CD4-positive, alpha-beta memory T cell (primary cell): ENCODE results near the gene CHURC1. TPM values are rescaled to one million over a fixed set of nuclear protein-coding genes. Genes with fewer than 3 reads are reported as not detected.

Source experiments
- CTCF ChIA-PET: fragments of 350-600 bp; sonication (Branson Sonifier 250); formaldehyde crosslinking; loops from one replicate; lab custom pipeline; 2021; ENCODE audit warnings: inconsistent platforms; ENCODE audit not compliant: partially characterized antibody; lab: Charles Lee
- POLR2A ChIA-PET: fragments of 350-600 bp; sonication (Branson Sonifier 250); formaldehyde crosslinking; loops from one replicate; lab custom pipeline; 2021; ENCODE audit not compliant: partially characterized antibody; lab: Charles Lee
- DNase-seq, 5 donors: peaks; one replicate each; pipeline versions ENCODE4 v3.0.0 to v3.0.0-alpha.2; 2020 to 2022; ENCODE audit warnings: mixed read lengths in 1 of 5
- H3K27ac ChIP-seq: one replicate; pipeline ENCODE4 v1.7.0; 2013; ENCODE audit warnings: low read depth, low read length
- H3K27me3 ChIP-seq: 2 replicates; pipeline ENCODE4 v1.7.0; 2013; ENCODE audit warnings: mild to moderate bottlenecking, low read length, moderate library complexity; ENCODE audit not compliant: insufficient read depth
- H3K36me3 ChIP-seq: 2 replicates; pipeline ENCODE4 v1.7.0; 2013; ENCODE audit warnings: mild to moderate bottlenecking, low read length, moderate library complexity; ENCODE audit not compliant: insufficient read depth
- H3K4me1 ChIP-seq: 2 replicates; pipeline ENCODE4 v1.7.0; 2013; ENCODE audit warnings: mild to moderate bottlenecking, low read length, moderate library complexity; ENCODE audit not compliant: insufficient read depth
- H3K4me3 ChIP-seq, 2 donors: one replicate each; pipeline ENCODE4 v1.7.0; 2013; ENCODE audit warnings: low read length in 2 of 2, mild to moderate bottlenecking in 1 of 2
- H3K9me3 ChIP-seq, 2 donors: one replicate each; pipeline ENCODE4 v1.7.0; 2013; ENCODE audit warnings: low read length in 2 of 2, control low read depth in 1 of 2; ENCODE audit not compliant: control insufficient read depth in 1 of 2
- H3K27ac Mint-ChIP-seq, 7 donors: one replicate each; pipeline ENCODE4 v1.8.0; 2020 to 2021; ENCODE audit warnings: mixed read lengths in 7 of 7, mild to moderate bottlenecking in 6 of 7, inconsistent platforms in 3 of 7, moderate library complexity in 3 of 7
- H3K27me3 Mint-ChIP-seq, 2 donors: one replicate each; pipeline ENCODE4 v1.8.0; 2020 to 2021; ENCODE audit warnings: mixed read lengths in 2 of 2
- H3K36me3 Mint-ChIP-seq, 2 donors: one replicate each; pipeline ENCODE4 v1.8.0; 2020 to 2021; ENCODE audit warnings: mixed read lengths in 2 of 2, inconsistent platforms in 1 of 2, mild to moderate bottlenecking in 1 of 2
- H3K4me1 Mint-ChIP-seq, 4 donors: one replicate each; pipeline ENCODE4 v1.8.0; 2020 to 2021; ENCODE audit warnings: mixed read lengths in 4 of 4, mild to moderate bottlenecking in 1 of 4
- H3K4me3 Mint-ChIP-seq, 8 donors: one replicate each; pipeline ENCODE4 v1.8.0; 2020 to 2021; ENCODE audit warnings: mixed read lengths in 8 of 8, mild to moderate bottlenecking in 7 of 8, moderate library complexity in 6 of 8, inconsistent platforms in 3 of 8
- H3K9me3 Mint-ChIP-seq, 8 donors: one replicate each; pipeline ENCODE4 v1.8.0; 2020 to 2021; ENCODE audit warnings: mixed read lengths in 8 of 8, mild to moderate bottlenecking in 5 of 8, inconsistent platforms in 3 of 8, moderate library complexity in 1 of 8
- intact Hi-C: fragments of 100-400 bp; cut with micrococcal nuclease; formaldehyde crosslinking; loops from one replicate; pipeline ENCODE4 v1.15.1; 2023
- polyA plus RNA-seq, 2 donors: library from polyadenylated mRNA; unstranded; fragments of 300-500 nt; fragmentation: Illumina TruSeq; gene quantifications; one replicate each; pipeline ENCODE4 v1.2.3, GENCODE V29; 2021
- total RNA-seq, 2 experiments: library from RNA; stranded (reverse); gene quantifications; one replicate each; pipeline ENCODE4 v1.2.3, GENCODE V29; 2021

The CHURC1 gene
- total and polyA plus RNA-seq, 4 experiments from 2014 or later: 112 to 176 (median 132) TPM

DNA sequence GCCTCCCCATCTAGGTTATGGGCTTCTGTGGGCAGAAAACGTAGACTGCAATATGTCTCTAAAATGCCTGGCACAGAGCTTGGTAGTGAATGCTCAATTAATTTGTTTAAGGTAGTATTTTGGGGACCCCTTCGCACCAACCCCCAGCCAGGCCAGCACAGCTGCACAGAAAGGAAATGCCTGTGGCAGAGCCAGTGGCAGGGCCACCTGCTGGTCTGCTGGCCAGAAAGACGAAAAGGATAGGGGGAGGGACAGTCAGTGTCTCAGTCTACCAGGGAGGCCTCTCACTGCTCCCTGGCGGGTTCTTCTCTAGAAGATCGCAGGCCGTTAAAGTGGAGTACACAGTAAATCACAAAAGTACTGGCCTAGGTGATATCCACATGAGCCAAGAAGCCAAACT is 54.4 kb downstream of the CHURC1 start:
- no peak for DNase-seq
- H3K27ac Mint-ChIP-seq: peak overlapping the region in 4 of 7 donors; percentile 5 to 40 (median 15)
- H3K4me1 Mint-ChIP-seq: peaks cover 11 to 23% (median 15%) of the 10 kb centered on the region in 4 donors

GRCh38 chr14:64970041-64970440 is 55.8 kb downstream of the CHURC1 start:
- H3K4me1 Mint-ChIP-seq: peaks cover 11 to 23% (median 14%) of the 10 kb centered on the region in 4 donors
- H3K9me3 Mint-ChIP-seq: no peaks in the 10 kb centered on the region
- peak overlapping the region in 4 of 8 donors; percentile 6 to 84 (median 65) for H3K4me3 Mint-ChIP-seq
- H3K9me3 ChIP-seq: no peaks in the 10 kb centered on the region
- no peak overlapping the region for H3K27ac ChIP-seq
- POLR2A ChIA-PET: interaction anchor here (0.9 to 1.5 kb wide), 6 partner anchors 10 to 132 kb away, joined by 3 to 8 read pairs (median 5); partner anchors contain the start of genes CHURC1, FNTB and MAX
- DNase-seq: no peak
- H3K4me1 ChIP-seq: peaks cover 16% of the 10 kb centered on the region
- H3K27me3 Mint-ChIP-seq: no peaks in the 10 kb centered on the region
- peak overlapping the region in 6 of 7 donors; percentile 18 to 78 (median 51) for H3K27ac Mint-ChIP-seq
- H3K4me3 ChIP-seq: no peak overlapping the region
- intact Hi-C loops: no loop called here
- CTCF ChIA-PET: interaction anchor here (1.2 to 2.6 kb wide), 5 partner anchors 10 to 146 kb away, joined by 4 to 12 read pairs (median 6); no protein-coding TSS in a partner anchor
- H3K36me3 Mint-ChIP-seq: no peaks in the 10 kb centered on the region
- no peaks in the 10 kb centered on the region for H3K27me3 ChIP-seq
- no peaks in the 10 kb centered on the region for H3K36me3 ChIP-seq

More for the DNA sequence above, 54.4 kb downstream of the CHURC1 start:
- Mint-ChIP-seq H3K36me3 (peaks cover 0 to 4% of the 10 kb centered on the region in 2 donors), H3K9me3 (no peaks in the 10 kb centered on the region), H3K27me3 (no peaks in the 10 kb centered on the region), H3K4me3 (no peak overlapping the region)
- Histone ChIP-seq H3K4me1 (peaks cover 16% of the 10 kb centered on the region), H3K4me3 (no peak overlapping the region), H3K36me3 (no peaks in the 10 kb centered on the region), H3K9me3 (no peaks in the 10 kb centered on the region), H3K27me3 (no peaks in the 10 kb centered on the region), H3K27ac (no peak overlapping the region)
- CTCF ChIA-PET: no interaction called here
- POLR2A ChIA-PET: interaction anchor here (1.1 kb wide), 1 partner anchor 54 kb away, joined by 5 read pairs; the partner anchor contains the start of gene CHURC1
- intact Hi-C loops: no loop called here

- peak overlapping the region in 1 of 2 donors; percentile 43 for H3K4me3 ChIP-seq
- DNase-seq: no peak
- H3K27me3 Mint-ChIP-seq: no peaks in the 10 kb centered on the region
- H3K36me3 ChIP-seq: no peaks in the 10 kb centered on the region
- ChIA-PET POLR2A (interaction anchor here (0.6 to 1.5 kb wide), 6 partner anchors 11 to 56 kb away, joined by 3 to 8 read pairs (median 6); partner anchors contain the start of genes CHURC1 and FNTB), CTCF (interaction anchor here (1.0 to 2.6 kb wide), 6 partner anchors 10 to 147 kb away, joined by 3 to 12 read pairs (median 5); partner anchors contain the start of gene FNTB)
- H3K9me3 ChIP-seq: no peaks in the 10 kb centered on the region
- H3K27ac Mint-ChIP-seq: peak overlapping the region in 5 of 7 donors; percentile 40 to 83 (median 61)
- H3K27me3 ChIP-seq: no peaks in the 10 kb centered on the region
- peak overlapping the region; percentile 79 to 85 (median 82) for H3K4me3 Mint-ChIP-seq
- peaks cover 16% of the 10 kb centered on the region for H3K4me1 ChIP-seq
- peaks cover 11 to 23% (median 15%) of the 10 kb centered on the region in 4 donors for H3K4me1 Mint-ChIP-seq
- intact Hi-C loops: no loop called here
- H3K27ac ChIP-seq: no peak overlapping the region
- no peaks in the 10 kb centered on the region for H3K9me3 Mint-ChIP-seq
- no peaks in the 10 kb centered on the region for H3K36me3 Mint-ChIP-seq
Observed at GRCh38 chr14:64970776-64971477, 56.7 kb downstream of the CHURC1 start.

DNA sequence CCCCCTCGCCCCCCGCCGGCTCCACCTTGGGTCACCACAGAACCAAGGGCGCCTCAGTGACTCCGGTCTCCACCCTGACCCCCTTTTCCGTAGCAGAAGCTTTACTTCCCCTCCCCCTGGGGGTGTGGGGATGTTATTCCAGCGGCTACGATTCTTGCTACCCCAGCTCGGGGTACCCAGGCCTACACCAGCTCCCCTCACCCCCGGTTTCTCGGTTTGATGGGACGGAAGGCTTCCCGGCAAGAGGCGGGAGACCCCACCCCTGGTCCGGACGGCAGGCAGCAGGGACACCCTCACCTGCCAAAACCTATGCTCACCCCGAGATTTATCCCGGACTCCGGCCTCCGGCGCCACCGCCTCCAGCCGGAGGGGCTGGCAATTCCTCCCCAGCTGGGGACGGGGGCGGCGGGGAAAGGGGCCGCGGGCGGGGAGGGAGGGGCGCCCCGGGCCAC is 57.3 kb downstream of the CHURC1 start:
- H3K4me1 Mint-ChIP-seq: peaks cover 14 to 23% (median 16%) of the 10 kb centered on the region in 4 donors
- Histone ChIP-seq H3K27ac (no peak overlapping the region), H3K4me1 (peaks cover 16% of the 10 kb centered on the region), H3K36me3 (no peaks in the 10 kb centered on the region), H3K27me3 (no peaks in the 10 kb centered on the region), H3K4me3 (peak overlapping the region in 1 of 2 donors; percentile 43), H3K9me3 (no peaks in the 10 kb centered on the region)
- H3K4me3 Mint-ChIP-seq: peak overlapping the region; percentile 79 to 85 (median 82)
- DNase-seq: no peak
- no peaks in the 10 kb centered on the region for H3K36me3 Mint-ChIP-seq
- ChIA-PET CTCF (interaction anchor here (1.0 to 2.6 kb wide), 3 partner anchors 11 to 15 kb away, joined by 3 to 12 read pairs (median 4); partner anchors contain the start of gene FNTB), POLR2A (interaction anchor here (0.6 to 1.2 kb wide), 2 partner anchors 53 to 57 kb away, joined by 3 to 4 read pairs; partner anchors contain the start of gene CHURC1)
- H3K27me3 Mint-ChIP-seq: no peaks in the 10 kb centered on the region
- intact Hi-C loops: no loop called here
- H3K9me3 Mint-ChIP-seq: no peaks in the 10 kb centered on the region
- peak overlapping the region in 6 of 7 donors; percentile 40 to 83 (median 64) for H3K27ac Mint-ChIP-seq

- H3K9me3 ChIP-seq: no peaks in the 10 kb centered on the region
- peaks cover 13 to 23% (median 16%) of the 10 kb centered on the region in 4 donors for H3K4me1 Mint-ChIP-seq
- peak within 1 kb of the TSS; percentile 40 to 89 (median 75) for H3K27ac Mint-ChIP-seq
- peak within 1 kb of the TSS; percentile 43 for H3K27ac ChIP-seq
- POLR2A ChIA-PET: interaction anchor here (1.0 to 1.6 kb wide), 3 partner anchors 14 to 130 kb away, joined by 3 to 5 read pairs (median 4); partner anchors contain the start of gene MAX
- no peaks in the 10 kb centered on the region for H3K9me3 Mint-ChIP-seq
- H3K4me3 ChIP-seq: peak within 1 kb of the TSS; percentile 42 to 62
- H3K27me3 Mint-ChIP-seq: no peaks in the 10 kb centered on the region
- intact Hi-C loops: loop anchor here (1.0 to 2.0 kb wide), 2 partner anchors 14 to 57 kb away; partner anchors contain the start of genes CHURC1 and FNTB
- H3K4me1 ChIP-seq: peaks cover 16% of the 10 kb centered on the region
- peak; percentile 34 to 56 (median 39) for DNase-seq
- CTCF ChIA-PET: interaction anchor here (1.0 to 2.6 kb wide), 2 partner anchors 12 to 14 kb away, joined by 3 to 12 read pairs; partner anchors contain the start of gene FNTB
- H3K36me3 ChIP-seq: no peaks in the 10 kb centered on the region
- H3K27me3 ChIP-seq: no peaks in the 10 kb centered on the region
- H3K4me3 Mint-ChIP-seq: peak within 1 kb of the TSS; percentile 82 to 89 (median 87)
- H3K36me3 Mint-ChIP-seq: no peaks in the 10 kb centered on the region
Observed at GRCh38 chr14:64971943-64972791, 57.9 kb downstream of the CHURC1 start, which contains the start of gene RAB15. TSS of gene RAB15 (minus strand) at chr14:64972336. CDS start at chr14:64972076, 260 bp downstream.

DNA sequence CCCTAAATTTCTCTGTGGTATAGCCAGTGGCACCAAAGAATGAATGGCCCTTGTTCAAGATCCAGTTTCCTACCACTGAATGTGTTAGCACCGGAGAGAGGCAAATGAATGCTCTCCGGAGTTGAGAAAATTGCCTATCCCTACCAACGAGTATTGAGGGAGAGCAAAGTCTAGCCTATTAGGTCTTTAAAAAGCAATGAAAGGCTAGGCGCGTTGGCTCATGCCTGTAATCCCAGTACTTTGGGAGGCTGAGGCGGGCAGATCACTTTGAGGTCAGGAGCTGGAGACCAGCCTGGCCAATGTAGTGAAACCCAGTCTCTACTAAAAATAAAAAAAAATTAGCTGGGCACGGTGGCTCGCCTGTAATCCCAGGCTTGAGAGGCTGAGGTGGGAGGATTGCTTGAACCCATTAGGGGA is 58.8 kb downstream of the CHURC1 start:
- Histone ChIP-seq H3K36me3 (no peaks in the 10 kb centered on the region), H3K27me3 (no peaks in the 10 kb centered on the region), H3K27ac (no peak overlapping the region), H3K9me3 (no peaks in the 10 kb centered on the region), H3K4me1 (peaks cover 16% of the 10 kb centered on the region), H3K4me3 (no peak overlapping the region)
- no peaks in the 10 kb centered on the region for H3K27me3 Mint-ChIP-seq
- H3K27ac Mint-ChIP-seq: peak overlapping the region in 1 of 7 donors; percentile 72
- H3K9me3 Mint-ChIP-seq: no peaks in the 10 kb centered on the region
- ChIA-PET CTCF (no interaction called here), POLR2A (interaction anchor here (1.0 to 1.6 kb wide), 3 partner anchors 13 to 130 kb away, joined by 3 to 5 read pairs (median 4); partner anchors contain the start of gene MAX)
- peak overlapping the region; percentile 82 to 89 (median 87) for H3K4me3 Mint-ChIP-seq
- H3K4me1 Mint-ChIP-seq: peaks cover 11 to 23% (median 16%) of the 10 kb centered on the region in 4 donors
- H3K36me3 Mint-ChIP-seq: no peaks in the 10 kb centered on the region
- intact Hi-C loops: loop anchor here (2.0 kb wide), 1 partner anchor 58 kb away; the partner anchor contains the start of gene CHURC1
- DNase-seq: no peak
